AG09319 (cell line): ENCODE data around the gene CPA2.
"Not testable (repeated sequence)": the region's sequence is repeated elsewhere in the genome, so short reads cannot be mapped to it uniquely, and the experiment has no call there.

Experiments used
- DNase-seq: peaks from one replicate; pipeline ENCODE4 v3.0.0-alpha.2; 2010; ENCODE audit warnings: low read depth; ENCODE audit errors: extremely low read depth
- CTCF ChIP-seq: IDR thresholded peaks from 2 replicates; pipeline ENCODE4 v1.5.1; 2011; ENCODE audit warnings: low read depth, mild to moderate bottlenecking, inconsistent platforms, low read length, moderate library complexity

The CPA2 gene

DNA sequence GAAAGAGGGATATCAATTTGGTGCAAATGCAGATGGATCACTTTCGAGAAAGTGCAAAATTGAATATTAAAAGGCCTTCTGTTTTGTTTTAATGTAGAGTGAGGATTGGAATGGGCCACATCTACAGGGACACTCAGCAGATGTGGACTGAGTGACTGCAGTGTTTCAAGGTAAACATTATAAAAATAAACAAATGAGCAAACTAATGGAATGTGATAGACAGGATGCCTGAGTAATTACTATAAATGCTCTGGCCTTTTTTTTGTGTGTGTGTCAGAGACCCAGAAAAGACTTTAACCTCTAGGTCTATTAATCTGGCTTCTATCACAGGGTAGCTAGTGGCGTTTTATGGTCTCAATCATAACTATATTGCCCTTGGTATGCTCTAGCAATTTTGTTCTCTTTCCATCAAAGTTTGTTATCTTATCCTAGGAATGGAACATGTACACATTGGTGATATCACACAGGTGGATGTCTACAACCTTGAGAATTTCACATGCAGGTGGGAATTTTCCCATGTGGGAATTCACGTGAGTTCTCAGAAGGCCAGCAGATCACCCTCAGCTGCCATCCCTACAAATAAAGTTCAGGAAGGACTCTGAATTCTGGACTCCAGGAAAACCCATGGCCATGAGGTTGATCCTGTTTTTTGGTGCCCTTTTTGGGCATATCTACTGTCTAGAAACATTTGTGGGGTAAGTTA is at the start of gene CPA2:
TSS of gene CPA2 (plus strand) at position 606 of the 703 bp plus-strand sequence. CDS start at position 625, 19 bp downstream.
- no peak for DNase-seq
- TF ChIP-seq CTCF, result no peak

GRCh38 chr7:130218806-130219620 is 47.6 kb upstream of the CPA2 start:
- TF ChIP-seq CTCF, result no peak
- no peak for DNase-seq

DNA sequence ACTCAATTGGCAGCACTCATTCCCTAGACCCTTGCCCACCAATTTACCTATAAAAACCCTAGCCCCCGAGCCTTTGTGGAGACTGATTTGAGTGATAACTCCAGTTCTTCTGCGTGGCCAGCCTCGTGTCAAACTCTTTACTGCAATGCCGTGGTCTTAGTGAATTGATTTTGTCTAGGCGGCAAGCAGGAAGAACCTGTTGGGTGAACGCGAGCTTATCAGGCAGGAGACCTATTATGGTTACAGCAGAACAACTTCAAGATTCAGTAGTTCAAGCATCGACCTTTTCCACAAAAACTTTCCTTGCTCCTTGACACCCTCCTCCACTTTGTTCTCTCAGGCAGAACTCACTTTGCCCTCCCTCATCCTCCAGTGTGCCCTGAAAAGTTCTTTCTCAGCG is 46.8 kb upstream of the CPA2 start:
- no peak for TF ChIP-seq CTCF
- DNase-seq, result no peak

DNA sequence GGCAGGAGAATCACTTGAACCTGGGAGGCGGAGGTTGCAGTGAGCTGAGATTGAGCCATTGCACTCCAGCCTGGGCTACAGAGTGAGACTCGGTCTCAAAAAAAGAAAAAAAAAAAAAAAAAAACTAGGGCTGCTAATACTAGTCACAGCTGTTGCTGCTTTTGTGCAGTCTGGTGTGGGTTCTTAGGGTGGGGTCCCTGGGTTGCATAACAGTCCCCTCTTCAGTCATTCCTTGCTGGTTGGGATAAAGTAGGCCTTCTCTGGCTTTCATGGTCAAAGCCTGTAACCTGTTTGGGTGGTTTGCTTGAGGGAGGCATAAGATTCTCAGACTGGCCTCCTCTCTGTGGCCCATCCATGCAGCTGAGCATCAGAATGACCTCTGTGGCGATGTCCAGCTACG is 44.9 kb upstream of the CPA2 start:
- no peak for TF ChIP-seq CTCF
- DNase-seq, result no peak

DNA sequence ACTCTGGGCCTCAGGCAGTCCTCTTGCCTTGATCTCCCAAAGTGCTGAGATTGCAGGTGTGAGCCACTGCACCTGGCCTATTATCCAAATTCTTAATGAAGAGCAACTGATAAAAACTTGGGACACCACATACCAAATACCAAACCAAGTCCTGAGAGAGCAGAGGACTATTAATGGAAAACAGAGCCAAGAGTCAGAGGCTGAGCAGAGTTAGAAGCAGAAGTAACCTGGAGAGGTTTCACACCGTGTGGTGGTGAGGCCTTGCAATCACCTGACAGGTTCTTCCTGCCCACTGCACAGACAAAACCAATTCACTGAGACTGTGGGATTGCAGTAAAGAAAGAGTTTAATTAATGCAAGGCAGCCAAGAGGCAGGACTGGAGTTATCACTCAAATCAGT is 43.0 kb upstream of the CPA2 start:
- TF ChIP-seq CTCF, result no peak

GRCh38 chr7:130224210-130224609 is 42.5 kb upstream of the CPA2 start:
- TF ChIP-seq CTCF, result no peak
- no peak for DNase-seq

More for the DNA sequence above, 43.0 kb upstream of the CPA2 start:
- no peak for DNase-seq

GRCh38 chr7:130224923-130225322 is 41.7 kb upstream of the CPA2 start:
- DNase-seq, result not testable (repeated sequence)
